GM12891 (cell line): ENCODE results near the gene SLCO4A1. TPM values are rescaled to one million over a fixed set of nuclear protein-coding genes. Genes with fewer than 3 reads are reported as not detected.

Experiments
- DNase-seq: peaks from one replicate; pipeline ENCODE4 v3.0.0; 2011; ENCODE audit warnings: low spot score; ENCODE audit not compliant: insufficient read length
- FAIRE-seq: peaks from 2 replicates; lab custom pipeline; 2011; peaks lifted over from hg19 to GRCh38; lab: Jason Lieb, UNC
- PAX5 ChIP-seq: IDR thresholded peaks from 2 replicates; pipeline ENCODE4 v1.6.1; 2011; ENCODE audit warnings: low read length, moderate library complexity, mild to moderate bottlenecking; ENCODE audit not compliant: insufficient read depth, severe bottlenecking
- POLR2A ChIP-seq: IDR thresholded peaks from 2 replicates; pipeline ENCODE4 v1.6.1; 2011; ENCODE audit warnings: low read depth, low read length, control low read depth
- POLR2AphosphoS5 ChIP-seq: IDR thresholded peaks from 2 replicates; pipeline ENCODE4 v1.6.1; 2011; ENCODE audit warnings: low read depth, low read length, control low read depth
- POU2F2 ChIP-seq: IDR thresholded peaks from 2 replicates; pipeline ENCODE4 v1.6.1; 2011; ENCODE audit warnings: low read depth, mild to moderate bottlenecking, control low read depth, low read length, moderate library complexity
- SPI1 ChIP-seq: IDR thresholded peaks from 2 replicates; pipeline ENCODE4 v1.6.1; 2011; ENCODE audit warnings: low read depth, low read length, control low read depth
- TAF1 ChIP-seq: IDR thresholded peaks from 2 replicates; pipeline ENCODE4 v1.6.1; 2011; ENCODE audit warnings: low read depth, low read length, control low read depth
- polyA plus RNA-seq: library from polyadenylated mRNA; unstranded; fragments of >200 nt; gene quantifications from one replicate; pipeline ENCODE4 v1.2.1, GENCODE V29; 2012; ENCODE audit warnings: low read depth, missing spikeins, inconsistent platforms; ENCODE audit not compliant: missing spikeins

Gene SLCO4A1
- 11.7 TPM for polyA plus RNA-seq

GRCh38 chr20:62642051-62642665 lies at the start of gene SLCO4A1:
Gene SLCO4A1, plus strand, starts transcription at chr20:62642503. Its CDS starts 13,952 bp downstream, at chr20:62656455.
- FAIRE-seq = peak; percentile 90
- peak; percentile 97 for DNase-seq

GRCh38 chr20:62592506-62593177 lies 49.7 kb upstream of the SLCO4A1 start:
- FAIRE-seq = peak; percentile 9
- no peak for DNase-seq
- TF ChIP-seq TAF1 = no peak
- no peak for TF ChIP-seq PAX5
- no peak for TF ChIP-seq POLR2A
- no peak for TF ChIP-seq SPI1
- TF ChIP-seq POLR2AphosphoS5 = no peak
- no peak for TF ChIP-seq POU2F2

More at GRCh38 chr20:62642051-62642665, at the start of gene SLCO4A1:
- no peak for TF ChIP-seq PAX5
- peak; percentile 52; the same call in 1 of the 2 replicates for TF ChIP-seq POLR2A

- no peak for TF ChIP-seq SPI1
- TF ChIP-seq PAX5 = no peak
- no peak for TF ChIP-seq POLR2A
- TF ChIP-seq TAF1 = no peak
- TF ChIP-seq POU2F2 = no peak
- no peak for TF ChIP-seq POLR2AphosphoS5
- no peak for FAIRE-seq
- DNase-seq = no peak
Measured at GRCh38 chr20:62593616-62594015, 48.7 kb upstream of the SLCO4A1 start.

- FAIRE-seq (no peak), DNase-seq (no peak)
- TF ChIP-seq TAF1 (no peak), POLR2A (no peak), SPI1 (no peak), POLR2AphosphoS5 (no peak), POU2F2 (no peak), PAX5 (no peak)
Measured at GRCh38 chr20:62595069-62595468, 47.2 kb upstream of the SLCO4A1 start.

- no peak for DNase-seq
Measured at GRCh38 chr20:62595491-62595890, 46.8 kb upstream of the SLCO4A1 start.

GRCh38 chr20:62596486-62596885 lies 45.8 kb upstream of the SLCO4A1 start:
- FAIRE-seq (no peak), DNase-seq (no peak)
- TF ChIP-seq POU2F2 (no peak), SPI1 (no peak), PAX5 (no peak), TAF1 (no peak), POLR2AphosphoS5 (no peak), POLR2A (no peak)

More at GRCh38 chr20:62595491-62595890, 46.8 kb upstream of the SLCO4A1 start:
- peak; percentile 33 for FAIRE-seq
- no peak for TF ChIP-seq POLR2AphosphoS5
- no peak for TF ChIP-seq POU2F2
- no peak for TF ChIP-seq TAF1
- no peak for TF ChIP-seq SPI1
- no peak for TF ChIP-seq PAX5
- TF ChIP-seq POLR2A = no peak

- DNase-seq (no peak), FAIRE-seq (no peak)
- TF ChIP-seq POLR2A = no peak
- no peak for TF ChIP-seq POU2F2
- no peak for TF ChIP-seq PAX5
- TF ChIP-seq POLR2AphosphoS5 = no peak
- TF ChIP-seq TAF1 = no peak
- TF ChIP-seq SPI1 = no peak
Measured at GRCh38 chr20:62596921-62597320, 45.4 kb upstream of the SLCO4A1 start.

- DNase-seq (no peak), FAIRE-seq (no peak)
Measured at GRCh38 chr20:62597416-62598115, 44.7 kb upstream of the SLCO4A1 start.

GRCh38 chr20:62598761-62599194 lies 43.5 kb upstream of the SLCO4A1 start:
- TF ChIP-seq POLR2A (no peak), POLR2AphosphoS5 (no peak), TAF1 (no peak), SPI1 (no peak), POU2F2 (no peak), PAX5 (no peak)
- FAIRE-seq (peak; percentile 57), DNase-seq (no peak)

More at GRCh38 chr20:62597416-62598115, 44.7 kb upstream of the SLCO4A1 start:
- no peak for TF ChIP-seq POLR2AphosphoS5
- no peak for TF ChIP-seq POU2F2
- TF ChIP-seq PAX5 = no peak
- no peak for TF ChIP-seq TAF1
- no peak for TF ChIP-seq SPI1
- no peak for TF ChIP-seq POLR2A
